Activated naive CD8-positive, alpha-beta T cell treated with anti-CD3 and anti-CD28 coated beads, Interleukin-2, amount 50 U/mL, for 24 hours (primary cell): ENCODE results near the gene SERPINC1.
"Not testable (repeated sequence)": the region's sequence is repeated elsewhere in the genome, so short reads cannot be mapped to it uniquely, and the experiment has no call there.

Experiments
- ATAC-seq: fragments of 150-1000 bp; cut with Tn5 transposase; one replicate; pipeline ENCODE4 v1.10.0; 2021
- DNase-seq: peaks from one replicate; pipeline ENCODE4 v3.0.0; 2021
- H3K27ac Mint-ChIP-seq: one replicate; pipeline ENCODE4 v1.8.0; 2021; ENCODE audit warnings: mild to moderate bottlenecking, mixed read lengths
- H3K27me3 Mint-ChIP-seq: one replicate; pipeline ENCODE4 v1.8.0; 2021; ENCODE audit warnings: mixed read lengths
- H3K36me3 Mint-ChIP-seq: one replicate; pipeline ENCODE4 v1.8.0; 2021; ENCODE audit warnings: low read depth, mixed read lengths
- H3K4me1 Mint-ChIP-seq: one replicate; pipeline ENCODE4 v1.8.0; 2021; ENCODE audit warnings: mixed read lengths
- H3K4me3 Mint-ChIP-seq: one replicate; pipeline ENCODE4 v1.8.0; 2021; ENCODE audit warnings: mild to moderate bottlenecking, moderate library complexity, mixed read lengths
- H3K9me3 Mint-ChIP-seq: one replicate; pipeline ENCODE4 v1.8.0; 2021; ENCODE audit warnings: mixed read lengths

The SERPINC1 gene

DNA sequence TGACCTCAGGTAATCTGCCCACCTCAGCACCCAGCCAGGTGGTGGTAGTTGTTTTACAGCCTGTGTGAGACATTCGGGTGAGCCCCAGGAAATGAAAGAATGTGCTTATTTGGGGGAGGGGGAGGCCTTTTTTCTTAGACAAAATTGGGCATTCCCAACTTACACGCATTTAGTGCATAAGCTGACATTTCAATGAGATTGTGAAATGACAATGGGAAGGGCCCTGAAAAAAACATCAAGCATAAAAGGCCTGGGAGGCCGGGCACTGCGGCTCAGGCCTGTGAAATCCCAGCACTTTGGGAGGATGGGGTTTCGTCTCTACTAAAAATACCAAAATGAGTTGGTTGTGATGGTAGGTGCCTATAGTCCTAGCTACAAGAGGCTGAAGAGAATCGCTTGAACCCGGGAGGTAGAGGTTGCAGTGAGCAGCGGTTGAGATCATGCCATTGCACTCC is 54.3 kb downstream of the SERPINC1 start:
- Mint-ChIP-seq H3K27ac (peak overlapping the region; percentile 100), H3K4me1 (peaks cover 41% of the 10 kb centered on the region), H3K36me3 (peaks cover 68% of the 10 kb centered on the region), H3K9me3 (no peaks in the 10 kb centered on the region), H3K27me3 (peaks cover 7% of the 10 kb centered on the region), H3K4me3 (peak overlapping the region; percentile 99)
- DNase-seq (peak; percentile 38), ATAC-seq (peak; percentile 2)

DNA sequence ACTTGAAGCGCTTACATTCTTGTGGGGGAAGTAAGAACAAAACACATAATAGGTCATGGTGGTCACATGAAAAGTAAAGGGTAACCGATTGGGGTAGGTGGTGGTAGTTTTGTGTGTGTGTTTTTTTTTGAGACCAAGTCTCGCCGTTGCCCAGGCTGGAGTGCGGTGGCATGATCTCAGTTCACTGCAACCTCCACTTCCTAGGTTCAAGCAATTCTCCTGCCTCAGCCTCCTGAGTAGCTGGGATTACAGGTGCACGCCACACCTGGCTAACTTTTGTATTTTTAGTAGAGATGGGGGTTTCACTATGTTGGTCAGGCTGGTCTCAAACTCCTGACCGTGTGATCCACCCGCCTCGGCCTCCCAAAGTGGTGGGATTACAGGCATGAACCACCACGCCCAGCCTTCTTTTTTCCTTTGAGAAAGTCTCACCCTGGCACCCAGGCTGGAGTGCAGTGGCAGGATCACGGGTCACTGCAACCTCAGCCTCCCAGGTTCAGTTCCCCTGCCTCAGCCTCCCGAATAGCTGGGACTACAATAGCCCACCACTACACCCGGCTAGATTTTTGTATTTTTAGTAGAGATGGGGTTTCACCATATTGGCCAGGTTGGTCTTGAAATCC is 54.9 kb downstream of the SERPINC1 start:
- Mint-ChIP-seq H3K4me3 (peak overlapping the region; percentile 99), H3K4me1 (peaks cover 38% of the 10 kb centered on the region), H3K27ac (peak overlapping the region; percentile 100), H3K36me3 (peaks cover 67% of the 10 kb centered on the region)
- peak; percentile 45 for DNase-seq
- H3K27me3 Mint-ChIP-seq, H3K9me3 Mint-ChIP-seq: not testable (repeated sequence)
- ATAC-seq: peak; percentile 38

DNA sequence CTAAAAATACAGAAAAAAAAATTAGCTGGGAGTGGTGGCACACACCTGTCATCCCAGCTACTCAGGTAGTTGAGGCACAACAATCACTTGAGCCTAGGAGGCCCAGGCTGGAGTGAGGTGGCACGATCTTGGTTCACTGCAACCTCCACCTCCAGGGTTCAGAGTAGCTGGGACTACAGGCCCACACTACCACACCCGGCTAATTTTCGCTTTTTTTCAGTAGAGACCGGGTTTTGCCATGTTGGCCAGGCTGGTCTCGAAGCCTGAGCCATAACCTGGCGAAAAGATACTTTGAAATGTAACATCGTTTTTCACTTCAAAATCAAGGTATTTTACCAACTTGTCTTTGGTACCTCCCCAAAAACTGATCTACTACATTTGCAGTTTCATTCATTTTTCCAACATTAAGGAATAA is 55.4 kb downstream of the SERPINC1 start:
- ATAC-seq (peak; percentile 47), DNase-seq (peak; percentile 50)
- peaks cover 62% of the 10 kb centered on the region for H3K36me3 Mint-ChIP-seq
- peaks cover 35% of the 10 kb centered on the region for H3K4me1 Mint-ChIP-seq
- peaks cover 4% of the 10 kb centered on the region for H3K27me3 Mint-ChIP-seq
- peak overlapping the region; percentile 99 for H3K4me3 Mint-ChIP-seq
- no peaks in the 10 kb centered on the region for H3K9me3 Mint-ChIP-seq
- peak overlapping the region; percentile 100 for H3K27ac Mint-ChIP-seq

DNA sequence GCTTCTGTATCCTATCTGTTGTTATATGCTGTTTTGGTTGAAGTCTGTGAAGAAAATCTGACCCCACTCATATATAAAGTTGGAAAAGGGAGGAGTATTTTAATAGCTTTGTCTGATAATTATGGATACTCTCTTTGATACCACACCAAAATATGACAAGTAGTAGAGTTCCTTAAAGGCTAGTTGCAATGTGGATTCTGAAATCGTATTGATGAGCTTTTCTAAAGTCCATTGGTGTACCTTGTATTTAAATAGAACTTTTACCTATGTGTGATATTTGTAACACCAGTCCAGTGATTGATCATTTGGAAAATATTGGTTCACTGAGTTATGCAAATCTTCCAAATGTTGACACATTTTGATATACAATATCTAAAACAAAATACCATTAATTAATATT is 57.1 kb downstream of the SERPINC1 start:
- Mint-ChIP-seq H3K9me3 (no peaks in the 10 kb centered on the region), H3K4me3 (no peak overlapping the region), H3K27ac (no peak overlapping the region), H3K27me3 (no peaks in the 10 kb centered on the region), H3K36me3 (peaks cover 61% of the 10 kb centered on the region), H3K4me1 (peaks cover 20% of the 10 kb centered on the region)
- ATAC-seq: no peak
- no peak for DNase-seq

DNA sequence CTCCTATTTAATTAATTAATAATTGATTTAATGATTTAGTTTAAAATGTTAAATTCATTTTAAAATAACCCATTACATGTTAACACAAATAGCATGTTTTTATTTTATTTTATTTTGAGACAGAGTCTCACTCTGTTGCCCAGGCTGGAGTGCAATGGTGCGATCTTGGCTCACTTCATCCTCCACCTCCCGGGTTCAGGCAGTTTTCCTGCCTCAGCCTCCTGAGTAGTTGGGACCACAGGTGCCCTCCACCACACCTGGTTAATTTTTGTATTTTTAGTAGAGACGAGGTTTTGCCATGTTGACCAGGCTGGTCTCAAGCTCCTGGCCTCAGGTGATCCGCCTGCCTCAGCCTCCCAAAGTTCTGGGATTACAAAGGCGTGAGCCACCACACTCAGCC is 57.6 kb downstream of the SERPINC1 start:
- DNase-seq, H3K9me3 Mint-ChIP-seq, H3K4me3 Mint-ChIP-seq, H3K27me3 Mint-ChIP-seq, H3K27ac Mint-ChIP-seq, ATAC-seq: not testable (repeated sequence)
- H3K4me1 Mint-ChIP-seq: peaks cover 16% of the 10 kb centered on the region
- H3K36me3 Mint-ChIP-seq: peaks cover 59% of the 10 kb centered on the region

DNA sequence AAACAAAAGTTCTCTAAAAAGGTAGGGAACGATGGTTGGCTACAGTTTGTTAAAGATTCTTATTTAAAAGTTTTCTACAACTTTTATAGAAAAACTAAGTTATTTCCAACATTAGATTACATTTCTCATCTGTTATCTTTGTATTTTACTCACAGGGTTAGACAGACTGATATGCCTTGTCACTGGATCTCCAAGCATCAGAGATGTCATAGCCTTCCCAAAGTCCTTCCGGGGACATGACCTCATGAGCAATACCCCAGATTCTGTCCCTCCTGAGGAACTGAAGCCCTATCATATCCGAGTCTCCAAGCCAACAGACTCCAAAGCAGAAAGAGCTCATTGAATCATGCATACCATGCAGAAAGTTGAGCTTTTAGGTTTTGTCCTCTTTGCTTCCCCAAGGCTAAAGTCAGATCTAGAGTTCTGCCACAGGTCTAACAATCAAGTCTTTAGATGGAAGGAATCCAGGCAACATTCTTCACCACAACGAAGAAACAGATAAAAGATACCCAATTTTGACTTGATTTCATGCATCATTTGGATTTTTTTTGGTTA is 59.7 kb downstream of the SERPINC1 start:
- H3K27ac Mint-ChIP-seq: peak overlapping the region; percentile 15
- no peaks in the 10 kb centered on the region for H3K9me3 Mint-ChIP-seq
- DNase-seq: no peak
- no peaks in the 10 kb centered on the region for H3K4me1 Mint-ChIP-seq
- no peak for ATAC-seq
- H3K36me3 Mint-ChIP-seq: peaks cover 44% of the 10 kb centered on the region
- no peaks in the 10 kb centered on the region for H3K27me3 Mint-ChIP-seq
- no peak overlapping the region for H3K4me3 Mint-ChIP-seq

DNA sequence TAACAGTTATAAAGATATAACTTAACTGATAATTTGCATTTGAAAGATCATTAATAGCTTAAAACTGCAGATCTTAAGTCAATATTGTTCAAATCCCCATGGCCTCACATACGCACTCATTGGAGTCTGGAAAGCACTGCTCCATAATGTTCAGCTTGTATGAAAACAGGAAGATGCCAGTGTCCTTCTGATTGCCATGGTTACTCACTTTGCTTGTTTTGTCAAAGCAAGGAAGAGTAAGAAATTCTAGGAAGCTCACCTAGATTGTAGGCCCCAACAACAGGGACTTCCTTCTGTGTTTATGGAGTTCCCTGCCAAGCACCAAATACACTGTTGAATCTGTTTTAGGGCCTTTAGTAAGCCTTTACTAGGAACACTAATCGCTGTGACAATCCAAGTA is 60.2 kb downstream of the SERPINC1 start:
- no peaks in the 10 kb centered on the region for H3K4me1 Mint-ChIP-seq
- no peak for DNase-seq
- H3K27ac Mint-ChIP-seq: no peak overlapping the region
- ATAC-seq: no peak
- H3K9me3 Mint-ChIP-seq: no peaks in the 10 kb centered on the region
- no peak overlapping the region for H3K4me3 Mint-ChIP-seq
- H3K27me3 Mint-ChIP-seq: no peaks in the 10 kb centered on the region
- H3K36me3 Mint-ChIP-seq: peaks cover 40% of the 10 kb centered on the region

DNA sequence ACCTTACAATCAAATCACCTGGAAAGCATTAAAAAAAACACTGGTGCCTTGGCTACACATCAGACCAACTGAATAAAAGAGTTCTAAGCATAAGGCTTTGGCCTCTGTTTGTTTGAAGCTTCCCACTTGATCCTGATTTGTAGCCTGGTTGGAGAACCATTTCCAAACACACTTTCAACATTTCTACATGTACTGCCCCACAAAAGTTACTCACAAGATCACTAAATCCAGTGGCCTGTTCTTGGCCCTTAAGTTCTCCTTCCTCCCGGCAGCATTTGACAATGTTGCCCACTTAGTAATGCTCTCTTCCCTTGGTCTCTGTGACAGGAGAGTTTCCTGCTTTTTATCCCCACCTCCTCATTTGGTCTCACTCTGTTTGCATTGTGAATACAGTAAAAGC is 61.1 kb downstream of the SERPINC1 start:
- Mint-ChIP-seq H3K4me1 (no peaks in the 10 kb centered on the region), H3K27ac (no peak overlapping the region), H3K4me3 (no peak overlapping the region), H3K27me3 (no peaks in the 10 kb centered on the region), H3K9me3 (no peaks in the 10 kb centered on the region), H3K36me3 (peaks cover 41% of the 10 kb centered on the region)
- no peak for ATAC-seq
- DNase-seq: no peak
